Raji (cell line): ENCODE measurements around the gene SNX11.

Source experiments
- POLR2A ChIP-seq: IDR thresholded peaks from 2 replicates; pipeline ENCODE4 v1.6.1; 2011; ENCODE audit warnings: low read depth, low read length, control low read depth; ENCODE audit not compliant: insufficient read depth

SNX11 gene

DNA sequence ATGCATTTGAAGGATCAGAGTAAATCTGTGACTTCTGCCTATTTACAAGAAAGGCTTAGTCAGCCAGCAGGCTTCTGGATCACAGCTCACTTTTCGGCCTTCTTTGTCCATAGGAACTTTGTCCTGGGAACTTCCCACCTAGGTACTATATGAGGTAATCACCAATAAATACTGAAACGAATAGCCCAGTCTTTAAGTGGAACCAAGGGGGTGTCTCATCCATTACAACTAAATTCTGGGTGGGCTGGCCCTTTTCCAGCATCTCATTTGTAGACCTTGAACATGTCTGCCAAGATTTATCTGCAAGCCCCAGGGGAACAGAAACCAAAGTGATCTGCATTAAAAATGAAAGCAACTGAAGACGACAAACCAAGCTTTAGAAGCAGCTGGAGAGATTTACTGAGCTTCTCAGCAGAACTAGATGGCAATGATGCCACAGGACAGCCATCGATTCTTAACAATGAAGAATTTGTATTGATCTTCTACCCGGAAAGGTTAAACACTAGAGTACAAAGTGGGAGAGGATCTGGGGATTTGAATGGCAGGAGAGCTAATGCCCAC is 55.5 kb downstream of the SNX11 start:
- TF ChIP-seq POLR2A, result no peak

DNA sequence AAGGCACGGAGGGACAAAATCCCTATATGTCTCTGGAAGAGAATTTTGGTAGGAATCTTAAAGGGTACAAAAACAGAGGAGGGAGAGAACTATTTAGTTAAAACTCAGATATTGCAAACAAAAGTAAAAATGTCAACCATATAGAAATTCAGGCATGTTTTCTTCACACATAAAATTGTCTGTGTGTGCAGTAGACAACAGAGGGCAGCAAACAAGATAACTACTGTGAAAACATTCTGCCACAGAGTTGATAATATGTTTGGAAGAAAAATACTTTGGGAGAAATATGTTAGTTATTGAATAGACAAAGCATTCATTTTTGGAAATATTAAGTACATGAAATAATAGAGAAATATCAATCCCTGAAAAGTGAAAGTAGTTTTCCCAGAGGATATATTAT is 56.2 kb downstream of the SNX11 start:
- TF ChIP-seq POLR2A, result no peak

DNA sequence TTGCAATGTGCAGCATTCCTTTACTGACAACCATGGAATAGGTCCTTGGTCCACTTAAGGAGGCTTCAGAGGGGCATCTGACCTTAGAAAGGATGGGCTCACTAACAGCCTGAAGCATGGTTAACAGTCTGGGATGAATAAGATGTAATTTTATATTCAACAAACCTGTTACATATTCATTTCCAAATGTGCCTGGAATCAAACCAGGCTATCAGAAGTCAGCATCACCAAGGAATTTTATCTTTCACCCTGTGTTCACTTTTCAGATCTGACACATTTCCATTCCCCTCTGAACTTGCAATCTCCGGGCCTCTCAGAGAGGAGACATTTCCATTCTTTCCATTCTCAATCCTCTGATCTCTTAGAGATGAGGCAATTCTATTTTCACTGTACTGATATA is 62.4 kb downstream of the SNX11 start:
- no peak for TF ChIP-seq POLR2A
